Naive thymus-derived CD8-positive, alpha-beta T cell (primary cell): ENCODE measurements around the gene COL12A1. TPM values are rescaled to one million over a fixed set of nuclear protein-coding genes. Genes with fewer than 3 reads are reported as not detected.

Experiments
- ATAC-seq, 2 donors: fragments of 150-1000 bp; cut with Tn5 transposase in 1 of 2; sonication (Bioruptor Pico), chemical (Tn5 transposase) in 1 of 2; 1 replicate in 1 of 2; 2 replicates in 1 of 2; pipeline ENCODE4 v1.10.0; 2021; ENCODE audit warnings: mild to moderate bottlenecking in 2 of 2, moderate library complexity in 2 of 2
- POLR2A ChIA-PET: fragments of 350-600 bp; sonication (Branson Sonifier 250); formaldehyde crosslinking; loops from one replicate; lab custom pipeline; 2021; ENCODE audit warnings: antibody characterized with exemption; lab: Charles Lee
- DNase-seq, 10 donors: peaks; one replicate each; pipeline versions ENCODE4 v3.0.0 to v3.0.0-alpha.2; 2020 to 2022
- H3K27ac Mint-ChIP-seq, 10 donors: one replicate each; pipeline ENCODE4 v1.8.0; 2020 to 2022; ENCODE audit warnings: mild to moderate bottlenecking in 10 of 10, mixed read lengths in 10 of 10, moderate library complexity in 4 of 10, inconsistent platforms in 1 of 10
- H3K27me3 Mint-ChIP-seq, 5 donors: one replicate each; pipeline ENCODE4 v1.8.0; 2021 to 2022; ENCODE audit warnings: mixed read lengths in 5 of 5
- H3K36me3 Mint-ChIP-seq, 3 donors: one replicate each; pipeline ENCODE4 v1.8.0; 2020 to 2022; ENCODE audit warnings: mixed read lengths in 3 of 3, mild to moderate bottlenecking in 2 of 3, inconsistent platforms in 1 of 3
- H3K4me1 Mint-ChIP-seq, 4 donors: one replicate each; pipeline ENCODE4 v1.8.0; 2021 to 2022; ENCODE audit warnings: mixed read lengths in 4 of 4
- H3K4me3 Mint-ChIP-seq, 10 donors: one replicate each; pipeline ENCODE4 v1.8.0; 2020 to 2022; ENCODE audit warnings: mild to moderate bottlenecking in 10 of 10, mixed read lengths in 10 of 10, moderate library complexity in 6 of 10, inconsistent platforms in 1 of 10
- H3K9me3 Mint-ChIP-seq, 9 donors: one replicate each; pipeline ENCODE4 v1.8.0; 2020 to 2022; ENCODE audit warnings: mixed read lengths in 9 of 9, mild to moderate bottlenecking in 3 of 9, inconsistent platforms in 1 of 9, moderate library complexity in 1 of 9
- polyA plus RNA-seq, 3 donors: library from polyadenylated mRNA; unstranded; fragments of 300-500 nt; fragmentation: Illumina TruSeq; gene quantifications; one replicate each; pipeline ENCODE4 v1.2.3, GENCODE V29; 2021
- total RNA-seq, 8 experiments: library from RNA in 2 of 8; stranded (reverse) in 2 of 8; gene quantifications; one replicate each; pipeline ENCODE4 v1.2.3 and lab custom pipeline; 2021 to 2026

COL12A1 gene
- not detected for total RNA-seq
- not detected for polyA plus RNA-seq
- 0 to 0.26 (median 0) reads per million in 6 experiments for total RNA-seq (lab: John Stamatoyannopoulos, UW)

- Mint-ChIP-seq H3K4me1 (peaks cover 40 to 63% (median 60%) of the 10 kb centered on the region in 4 donors), H3K9me3 (no peaks in the 10 kb centered on the region), H3K36me3 (no peaks in the 10 kb centered on the region), H3K27ac (peak within 1 kb of the TSS in 1 of 10 donors; percentile 53), H3K4me3 (peak within 1 kb of the TSS; percentile 71 to 86 (median 80)), H3K27me3 (peaks cover 57 to 98% (median 81%) of the 10 kb centered on the region in 5 donors)
- ATAC-seq: no peak
- POLR2A ChIA-PET: no interaction called here
- DNase-seq: peak in 2 of 10 donors; percentile 3 to 12
Observed at GRCh38 chr6:75205776-75206575, at the start of gene COL12A1. Gene COL12A1, minus strand, starts transcription at chr6:75206053. Its CDS starts 3,261 bp downstream, at chr6:75202792.

- no peak overlapping the region for H3K4me3 Mint-ChIP-seq
- POLR2A ChIA-PET: interaction anchor here (0.8 to 1.1 kb wide), 2 partner anchors 10 to 352 kb away, joined by 3 to 4 read pairs; no protein-coding TSS in a partner anchor
- peaks cover 0 to 3% (median 0%) of the 10 kb centered on the region in 4 donors for H3K4me1 Mint-ChIP-seq
Observed at GRCh38 chr6:75250552-75250951, 44.7 kb upstream of the COL12A1 start.

GRCh38 chr6:75249837-75250236 lies 44.0 kb upstream of the COL12A1 start:
- POLR2A ChIA-PET: interaction anchor here (0.8 to 1.1 kb wide), 2 partner anchors 11 to 353 kb away, joined by 3 to 4 read pairs; no protein-coding TSS in a partner anchor
- DNase-seq (no peak), ATAC-seq (no peak)
- Mint-ChIP-seq H3K4me3 (no peak overlapping the region), H3K27me3 (peaks cover 0 to 17% (median 0%) of the 10 kb centered on the region in 5 donors), H3K36me3 (peaks cover 0 to 13% (median 0%) of the 10 kb centered on the region in 3 donors), H3K4me1 (peaks cover 0 to 4% (median 0%) of the 10 kb centered on the region in 4 donors), H3K9me3 (peaks cover 0 to 2% (median 0%) of the 10 kb centered on the region in 9 donors), H3K27ac (peak overlapping the region in 1 of 10 donors; percentile 75)

More at GRCh38 chr6:75250552-75250951, 44.7 kb upstream of the COL12A1 start:
- DNase-seq: no peak
- no peak for ATAC-seq
- Mint-ChIP-seq H3K27ac (no peak overlapping the region), H3K27me3 (peaks cover 0 to 12% (median 0%) of the 10 kb centered on the region in 5 donors), H3K36me3 (peaks cover 0 to 17% (median 0%) of the 10 kb centered on the region in 3 donors), H3K9me3 (peaks cover 0 to 2% (median 0%) of the 10 kb centered on the region in 9 donors)

GRCh38 chr6:75246386-75246785 lies 40.5 kb upstream of the COL12A1 start:
- H3K4me1 Mint-ChIP-seq: peaks cover 7 to 21% (median 18%) of the 10 kb centered on the region in 4 donors
- peaks cover 0 to 2% (median 0%) of the 10 kb centered on the region in 9 donors for H3K9me3 Mint-ChIP-seq
- peak overlapping the region in 1 of 10 donors; percentile 16 for H3K4me3 Mint-ChIP-seq
- peaks cover 0 to 5% (median 0%) of the 10 kb centered on the region in 3 donors for H3K36me3 Mint-ChIP-seq
- DNase-seq (no peak), ATAC-seq (no peak)
- peak overlapping the region in 2 of 10 donors; percentile 21 to 38 for H3K27ac Mint-ChIP-seq
- peaks cover 0 to 18% (median 0%) of the 10 kb centered on the region in 5 donors for H3K27me3 Mint-ChIP-seq
- POLR2A ChIA-PET: no interaction called here

GRCh38 chr6:75244063-75244584 lies 38.3 kb upstream of the COL12A1 start:
- peak overlapping the region; percentile 96 to 100 (median 98) for H3K4me3 Mint-ChIP-seq
- POLR2A ChIA-PET: interaction anchor here (0.9 to 3.1 kb wide), 6 partner anchors 11 to 1590 kb away, joined by 4 to 30 read pairs (median 8); partner anchors contain the start of genes SENP6, SLC17A5 and TMEM30A
- no peak for DNase-seq
- peak overlapping the region; percentile 96 to 99 (median 99) for H3K27ac Mint-ChIP-seq
- H3K4me1 Mint-ChIP-seq: peaks cover 6 to 39% (median 29%) of the 10 kb centered on the region in 4 donors
- H3K27me3 Mint-ChIP-seq: peaks cover 0 to 18% (median 0%) of the 10 kb centered on the region in 5 donors
- peaks cover 0 to 2% (median 0%) of the 10 kb centered on the region in 9 donors for H3K9me3 Mint-ChIP-seq
- ATAC-seq: peak in 1 of 2 donors; percentile 29
- H3K36me3 Mint-ChIP-seq: peaks cover 0 to 23% (median 7%) of the 10 kb centered on the region in 3 donors

- ATAC-seq (peak; percentile 96 to 97), DNase-seq (peak; percentile 64 to 92 (median 82))
- Mint-ChIP-seq H3K27ac (peak within 1 kb of the TSS; percentile 96 to 99 (median 99)), H3K27me3 (peaks cover 0 to 18% (median 0%) of the 10 kb centered on the region in 5 donors), H3K9me3 (peaks cover 0 to 2% (median 0%) of the 10 kb centered on the region in 9 donors), H3K4me3 (peak within 1 kb of the TSS; percentile 96 to 100 (median 98)), H3K36me3 (peaks cover 0 to 29% (median 10%) of the 10 kb centered on the region in 3 donors), H3K4me1 (peaks cover 6 to 39% (median 31%) of the 10 kb centered on the region in 4 donors)
- POLR2A ChIA-PET: interaction anchor here (0.5 to 3.1 kb wide), 9 partner anchors 12 to 1589 kb away, joined by 3 to 30 read pairs (median 4); partner anchors contain the start of genes SENP6, SLC17A5 and TMEM30A
Observed at GRCh38 chr6:75243333-75244062, 37.6 kb upstream of the COL12A1 start, which contains the start of gene COX7A2. Gene COX7A2, minus strand, starts transcription at chr6:75243801. Its CDS starts 67 bp downstream, at chr6:75243734.

- no peaks in the 10 kb centered on the region for H3K27me3 Mint-ChIP-seq
- POLR2A ChIA-PET: interaction anchor here (0.6 kb wide), 1 partner anchor 49 kb away, joined by 5 read pairs; no protein-coding TSS in a partner anchor
- ATAC-seq (no peak), DNase-seq (no peak)
- peaks cover 4 to 51% (median 10%) of the 10 kb centered on the region in 3 donors for H3K36me3 Mint-ChIP-seq
- no peaks in the 10 kb centered on the region for H3K9me3 Mint-ChIP-seq
- H3K4me3 Mint-ChIP-seq: no peak overlapping the region
- no peak overlapping the region for H3K27ac Mint-ChIP-seq
- peaks cover 2 to 21% (median 19%) of the 10 kb centered on the region in 4 donors for H3K4me1 Mint-ChIP-seq
Observed at GRCh38 chr6:75236630-75237029, 30.8 kb upstream of the COL12A1 start.

GRCh38 chr6:75235271-75235670 lies 29.4 kb upstream of the COL12A1 start:
- Mint-ChIP-seq H3K27ac (peak overlapping the region in 4 of 10 donors; percentile 68 to 83 (median 70)), H3K36me3 (peaks cover 4 to 42% (median 10%) of the 10 kb centered on the region in 3 donors), H3K4me3 (no peak overlapping the region), H3K4me1 (peaks cover 0 to 11% (median 10%) of the 10 kb centered on the region in 4 donors), H3K27me3 (no peaks in the 10 kb centered on the region), H3K9me3 (no peaks in the 10 kb centered on the region)
- ATAC-seq (no peak), DNase-seq (no peak)
- POLR2A ChIA-PET: no interaction called here

GRCh38 chr6:75234126-75234865 lies 28.4 kb upstream of the COL12A1 start:
- no peak for DNase-seq
- H3K4me1 Mint-ChIP-seq: peaks cover 0 to 8% (median 4%) of the 10 kb centered on the region in 4 donors
- no peak overlapping the region for H3K4me3 Mint-ChIP-seq
- peaks cover 4 to 33% (median 5%) of the 10 kb centered on the region in 3 donors for H3K36me3 Mint-ChIP-seq
- ATAC-seq: no peak
- POLR2A ChIA-PET: no interaction called here
- H3K27ac Mint-ChIP-seq: peak overlapping the region in 5 of 10 donors; percentile 11 to 66 (median 33)
- H3K27me3 Mint-ChIP-seq: no peaks in the 10 kb centered on the region
- H3K9me3 Mint-ChIP-seq: no peaks in the 10 kb centered on the region

- no peak for ATAC-seq
- peak overlapping the region in 2 of 10 donors; percentile 11 to 22 for H3K27ac Mint-ChIP-seq
- no peaks in the 10 kb centered on the region for H3K9me3 Mint-ChIP-seq
- H3K4me3 Mint-ChIP-seq: no peak overlapping the region
- POLR2A ChIA-PET: no interaction called here
- peaks cover 0 to 22% (median 4%) of the 10 kb centered on the region in 3 donors for H3K36me3 Mint-ChIP-seq
- DNase-seq: no peak
- H3K27me3 Mint-ChIP-seq: peaks cover 0 to under 1% (median 0%) of the 10 kb centered on the region in 5 donors
- H3K4me1 Mint-ChIP-seq: peaks cover 0 to 8% (median 0%) of the 10 kb centered on the region in 4 donors
Observed at GRCh38 chr6:75233092-75233615, 27.3 kb upstream of the COL12A1 start.
